HepG2 (cell line): ENCODE measurements around the gene RBBP8NL. TPM values are rescaled to one million over a fixed set of nuclear protein-coding genes. Genes with fewer than 3 reads are reported as not detected.

Experiments used
- BATF2 ChIP-seq: sonication (generic); formaldehyde crosslinking; IDR thresholded peaks from 2 replicates; pipeline ENCODE4 v1.8.0; 2022; ENCODE audit warnings: mild to moderate bottlenecking, missing genetic modification reagents, moderate library complexity
- BHLHE40 ChIP-seq: IDR thresholded peaks from 2 replicates; pipeline ENCODE4 v1.6.1; 2011; ENCODE audit warnings: low read length, improper control_type of control experiment
- CENPT ChIP-seq: sonication (generic); formaldehyde crosslinking; IDR thresholded peaks from 2 replicates; pipeline ENCODE4 v1.8.0; 2022; ENCODE audit warnings: low read depth, mild to moderate bottlenecking, moderate library complexity, missing genetic modification reagents
- CSRNP1 ChIP-seq: sonication (generic); formaldehyde crosslinking; IDR thresholded peaks from 2 replicates; pipeline ENCODE4 v1.8.1; 2023; ENCODE audit warnings: mild to moderate bottlenecking, missing genetic modification reagents
- FOXO1 ChIP-seq: sonication (generic); formaldehyde crosslinking; IDR thresholded peaks from 2 replicates; pipeline ENCODE4 v1.4.0; 2020; ENCODE audit warnings: missing genetic modification reagents
- GABPA ChIP-seq, 2 experiments: IDR thresholded peaks; 2 replicates each; pipeline ENCODE4 v1.6.1; 2011 to 2016; ENCODE audit warnings: low read depth in 2 of 2, low read length in 1 of 2, missing biosample characterization in 1 of 2, missing genetic modification characterization in 1 of 2
- GRHL1 ChIP-seq: sonication (generic); formaldehyde crosslinking; conservative IDR thresholded peaks from 2 replicates; pipeline ENCODE4 v1.8.0; 2022; ENCODE audit warnings: missing genetic modification reagents
- HOXA3 ChIP-seq: sonication (generic); formaldehyde crosslinking; IDR thresholded peaks from 2 replicates; pipeline ENCODE4 v1.5.0; 2020; ENCODE audit warnings: missing genetic modification reagents
- LBX2 ChIP-seq: sonication (generic); formaldehyde crosslinking; IDR thresholded peaks from 2 replicates; pipeline ENCODE4 v1.5.0; 2020; ENCODE audit warnings: missing genetic modification reagents, mild to moderate bottlenecking, borderline replicate concordance
- PHF8 ChIP-seq: sonication (generic); formaldehyde crosslinking; IDR thresholded peaks from 2 replicates; pipeline ENCODE4 v1.5.0; 2020; ENCODE audit warnings: missing genetic modification reagents
- SP140L ChIP-seq: sonication (generic); formaldehyde crosslinking; IDR thresholded peaks from 2 replicates; pipeline ENCODE4 v1.4.0; 2020; ENCODE audit warnings: missing genetic modification reagents, borderline replicate concordance
- SP5 ChIP-seq: IDR thresholded peaks from 2 replicates; pipeline ENCODE4 v1.6.1; 2016; ENCODE audit warnings: low read depth, borderline replicate concordance
- TCF7 ChIP-seq: sonication (generic); IDR thresholded peaks from 2 replicates; pipeline ENCODE4 v1.6.1; 2016; ENCODE audit warnings: antibody characterized with exemption, low read depth
- TEAD2 ChIP-seq: sonication (generic); formaldehyde crosslinking; IDR thresholded peaks from 2 replicates; pipeline ENCODE4 v1.9.0; 2021; ENCODE audit warnings: missing genetic modification reagents
- TIGD3 ChIP-seq: sonication (generic); formaldehyde crosslinking; IDR thresholded peaks from 2 replicates; pipeline ENCODE4 v1.5.1; 2020; ENCODE audit warnings: mild to moderate bottlenecking, missing genetic modification reagents, borderline replicate concordance
- U2AF2 ChIP-seq: fragments of 200-400 bp; formaldehyde crosslinking; IDR thresholded peaks from 2 replicates; pipeline ENCODE4 v1.6.1; 2017; ENCODE audit warnings: low read depth, mild to moderate bottlenecking, low read length
- ZBTB21 ChIP-seq: sonication (generic); formaldehyde crosslinking; IDR thresholded peaks from 2 replicates; pipeline ENCODE4 v1.4.0; 2020; ENCODE audit warnings: missing genetic modification reagents
- ZIK1 ChIP-seq: sonication (generic); formaldehyde crosslinking; IDR thresholded peaks from 2 replicates; pipeline ENCODE4 v1.5.0; 2020; ENCODE audit warnings: mild to moderate bottlenecking, low read depth, missing genetic modification reagents, borderline replicate concordance
- ZNF251 ChIP-seq: sonication (generic); formaldehyde crosslinking; IDR thresholded peaks from 2 replicates; pipeline ENCODE4 v1.9.0; 2021; ENCODE audit warnings: mild to moderate bottlenecking, missing genetic modification reagents
- ZNF3 ChIP-seq: IDR thresholded peaks from 2 replicates; pipeline ENCODE4 v1.7.0; 2017; ENCODE audit warnings: inconsistent platforms
- ZNF451 ChIP-seq: sonication (generic); formaldehyde crosslinking; IDR thresholded peaks from 2 replicates; pipeline ENCODE4 v1.5.0; 2020; ENCODE audit warnings: mild to moderate bottlenecking, missing genetic modification reagents
- ZNF556 ChIP-seq: sonication (generic); formaldehyde crosslinking; IDR thresholded peaks from 2 replicates; pipeline ENCODE4 v1.4.0; 2020; ENCODE audit warnings: mild to moderate bottlenecking, missing genetic modification reagents, borderline replicate concordance
- ZNF557 ChIP-seq: sonication (generic); formaldehyde crosslinking; IDR thresholded peaks from 2 replicates; pipeline ENCODE4 v1.4.0; 2020; ENCODE audit warnings: missing genetic modification reagents
- ZNF775 ChIP-seq: sonication (generic); formaldehyde crosslinking; IDR thresholded peaks from 2 replicates; pipeline ENCODE4 v1.4.0; 2020; ENCODE audit warnings: missing genetic modification reagents, mild to moderate bottlenecking, moderate library complexity, borderline replicate concordance
- polyA plus RNA-seq, 8 experiments: library from polyadenylated mRNA; depleted of rRNA in 3 of 8; stranded (reverse) in 7 of 8; unstranded in 1 of 8; fragments of >200 nt; fragmentation: Illumina TruSeq in 4 of 8; extraction: Trizol in 4 of 8; gene quantifications; 2 replicates each; pipeline versions ENCODE4 v1.2.1 to v1.2.3, GENCODE V29; 2011 to 2016; ENCODE audit warnings: low read depth in 4 of 8, missing spikeins in 1 of 8, mixed read lengths in 1 of 8; ENCODE audit not compliant: insufficient read depth in 1 of 8
- total RNA-seq, 5 experiments: library from RNA; depleted of rRNA; stranded (reverse); fragments of >200 nt; fragmentation: Illumina TruSeq; extraction: Trizol; gene quantifications; 2 replicates each; pipeline ENCODE4 v1.2.3, GENCODE V29; 2016; ENCODE audit warnings: low read depth in 1 of 5

Gene RBBP8NL
- total and polyA plus RNA-seq, 2 of the 13 experiments (the other 11 are each of a cell fraction or from before 2014, with no cell fraction given) = 0.69 to 0.86 TPM

GRCh38 chr20:62367633-62368391 lies 59.5 kb downstream of the RBBP8NL start (continued):
- no peak for TF ChIP-seq U2AF2
- TF ChIP-seq ZNF251 (CRISPR knock-in tag) = peak; percentile 95
- peak; percentile 35 for TF ChIP-seq ZNF775 (CRISPR knock-in tag)
- TF ChIP-seq ZNF556 (CRISPR knock-in tag) = peak; percentile 84
- TF ChIP-seq ZNF557 (CRISPR knock-in tag) = no peak
- peak; percentile 71; the same call in 1 of the 2 replicates for TF ChIP-seq CSRNP1 (CRISPR knock-in tag)
- peak; percentile 71 for TF ChIP-seq BATF2 (CRISPR knock-in tag)
- TF ChIP-seq SP140L (CRISPR knock-in tag) = peak; percentile 25; the same call in 1 of the 2 replicates
- TF ChIP-seq BHLHE40 = peak; percentile 44; the same call in 1 of the 2 replicates
- TF ChIP-seq LBX2 (CRISPR knock-in tag) = peak; percentile 23; the same call in 1 of the 2 replicates
- TF ChIP-seq ZBTB21 = peak; percentile 22; the same call in 1 of the 2 replicates
- TF ChIP-seq TEAD2 (CRISPR knock-in tag) = peak; percentile 75; the same call in 1 of the 2 replicates
- peak; percentile 34 for TF ChIP-seq ZNF451 (CRISPR knock-in tag)
- peak; percentile 82 for TF ChIP-seq PHF8 (CRISPR knock-in tag)
- peak; percentile 78 for TF ChIP-seq CENPT (CRISPR knock-in tag)
- TF ChIP-seq ZIK1 (CRISPR knock-in tag) = peak; percentile 38
- TF ChIP-seq SP5 (CRISPR knock-in tag) = peak; percentile 43; the same call in 1 of the 2 replicates
- no peak for TF ChIP-seq TCF7
- peak; percentile 40; the same call in 1 of the 2 replicates for TF ChIP-seq FOXO1 (CRISPR knock-in tag)
- TF ChIP-seq HOXA3 (CRISPR knock-in tag) = no peak
- peak; percentile 77; the same call in 1 of the 2 replicates for TF ChIP-seq TIGD3
- TF ChIP-seq GRHL1 (CRISPR knock-in tag) = no peak
- no peak; the same call in 1 of the 2 replicates for TF ChIP-seq ZNF3 (CRISPR knock-in tag)
- TF ChIP-seq GABPA (IDR thresholded peaks at IDR 0.05; ENCODE audit: low read depth, low read length) = no peak
- no peak for TF ChIP-seq GABPA (CRISPR knock-in tag; IDR thresholded peaks at IDR 0.05; ENCODE audit: low read depth)
